GM18870 (cell line): Measurements from ENCODE around the gene MAPKBP1.
A peak's percentile ranks its signal among the peaks of the same experiment; 100 is the strongest.

Experiments
- ATAC-seq: cut with Tn5 transposase; IDR thresholded peaks from one replicate; pipeline ENCODE4 v1.9.1; 2021; ENCODE audit warnings: moderate library complexity; ENCODE audit not compliant: unreplicated experiment

The MAPKBP1 gene

GRCh38 chr15:41783296-41783695 is 9.0 kb downstream of the MAPKBP1 start:
- no peak for ATAC-seq

GRCh38 chr15:41788262-41788661 is 14.0 kb downstream of the MAPKBP1 start:
- ATAC-seq = no peak

GRCh38 chr15:41789236-41789635 is 15.0 kb downstream of the MAPKBP1 start:
- ATAC-seq = no peak

- no peak for ATAC-seq
Observed at GRCh38 chr15:41789662-41790061, 15.4 kb downstream of the MAPKBP1 start.

GRCh38 chr15:41790169-41790568 is 15.9 kb downstream of the MAPKBP1 start:
- ATAC-seq = no peak

- ATAC-seq = no peak
Observed at GRCh38 chr15:41790756-41791546, 16.7 kb downstream of the MAPKBP1 start.

GRCh38 chr15:41791547-41791937 is 17.3 kb downstream of the MAPKBP1 start:
- no peak for ATAC-seq

- ATAC-seq = no peak
Observed at GRCh38 chr15:41792000-41792637, 17.8 kb downstream of the MAPKBP1 start.

- ATAC-seq = no peak
Observed at GRCh38 chr15:41794081-41794480, 19.8 kb downstream of the MAPKBP1 start.

GRCh38 chr15:41795996-41796856 is 21.9 kb downstream of the MAPKBP1 start:
- ATAC-seq = no peak

GRCh38 chr15:41797201-41797944 is 23.1 kb downstream of the MAPKBP1 start:
- no peak for ATAC-seq

GRCh38 chr15:41798607-41799487 is 24.6 kb downstream of the MAPKBP1 start:
- ATAC-seq = peak; percentile 34

GRCh38 chr15:41799488-41799805 is 25.2 kb downstream of the MAPKBP1 start:
- no peak for ATAC-seq

- ATAC-seq = no peak
Observed at GRCh38 chr15:41801185-41801584, 26.9 kb downstream of the MAPKBP1 start.

GRCh38 chr15:41801850-41802455 is 27.7 kb downstream of the MAPKBP1 start:
- ATAC-seq = no peak

GRCh38 chr15:41804361-41804760 is 30.1 kb downstream of the MAPKBP1 start:
- no peak for ATAC-seq

GRCh38 chr15:41804916-41805666 is 30.8 kb downstream of the MAPKBP1 start:
- ATAC-seq = no peak

GRCh38 chr15:41805711-41806110 is 31.4 kb downstream of the MAPKBP1 start:
- ATAC-seq = no peak
